ES-I3 (cell line): ENCODE data around the gene PODN.

Experiments
- H3K36me3 ChIP-seq: 2 replicates; pipeline ENCODE4 v1.6.1; 2013; ENCODE audit warnings: mild to moderate bottlenecking, low read length, control low read depth, moderate library complexity; ENCODE audit not compliant: insufficient read depth
- H3K4me1 ChIP-seq: 2 replicates; pipeline ENCODE4 v1.6.1; 2013; ENCODE audit warnings: mild to moderate bottlenecking, control low read depth, low read length; ENCODE audit not compliant: insufficient read depth
- H3K9ac ChIP-seq: 2 replicates; pipeline ENCODE4 v1.6.1; 2013; ENCODE audit warnings: low read depth, mild to moderate bottlenecking, low read length, moderate library complexity
- H3K9me3 ChIP-seq: 2 replicates; pipeline ENCODE4 v1.6.1; 2013; ENCODE audit warnings: mild to moderate bottlenecking, low read length, moderate library complexity; ENCODE audit not compliant: control insufficient read depth, insufficient read depth

The PODN gene

GRCh38 chr1:53083636-53084588 lies 21.9 kb downstream of the PODN start:
- Histone ChIP-seq H3K4me1 (peaks cover 5% of the 10 kb centered on the region; the same call in 1 of the 2 replicates), H3K9me3 (no peaks in the 10 kb centered on the region), H3K9ac (no peak overlapping the region), H3K36me3 (no peaks in the 10 kb centered on the region)

- H3K4me1 ChIP-seq = peaks cover 9% of the 10 kb centered on the region
- no peaks in the 10 kb centered on the region for H3K9me3 ChIP-seq
- no peak overlapping the region for H3K9ac ChIP-seq
- no peaks in the 10 kb centered on the region for H3K36me3 ChIP-seq
Observed at GRCh38 chr1:53084589-53084971, 22.6 kb downstream of the PODN start.

- H3K4me1 ChIP-seq = peaks cover 10% of the 10 kb centered on the region
- no peaks in the 10 kb centered on the region for H3K36me3 ChIP-seq
Observed at GRCh38 chr1:53085405-53085804, 23.4 kb downstream of the PODN start.

DNA sequence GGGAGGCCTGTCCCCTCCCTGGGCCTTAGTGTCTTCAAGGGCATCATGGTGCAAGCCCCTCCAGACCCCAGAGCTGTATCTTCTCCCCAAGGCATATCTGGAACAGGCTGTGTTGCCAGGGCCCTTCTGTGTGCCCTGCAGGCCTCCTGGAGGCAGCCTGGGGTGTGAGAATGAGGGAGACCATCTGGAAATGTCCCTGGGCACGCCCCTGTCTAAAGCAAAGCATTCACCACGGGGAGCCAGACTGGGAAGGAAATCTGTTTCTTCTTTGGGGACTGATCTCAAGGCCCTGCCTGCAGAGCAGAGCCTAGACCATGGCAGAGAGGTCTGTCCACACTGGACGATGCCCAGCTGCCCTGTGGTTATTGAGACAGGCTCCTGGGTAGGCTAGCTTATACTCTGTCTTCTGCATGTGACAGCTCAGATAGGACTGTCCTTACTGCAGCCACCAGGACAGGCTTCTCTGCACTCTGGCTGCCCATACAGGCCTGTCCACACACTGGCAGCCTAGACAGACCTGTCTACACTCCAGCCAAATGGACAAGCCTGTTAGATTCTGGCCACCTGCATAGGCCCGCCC lies 24.6 kb downstream of the PODN start:
- no peak overlapping the region for H3K9ac ChIP-seq
- peaks cover 10% of the 10 kb centered on the region for H3K4me1 ChIP-seq
- H3K9me3 ChIP-seq = no peaks in the 10 kb centered on the region
- no peaks in the 10 kb centered on the region for H3K36me3 ChIP-seq

More at GRCh38 chr1:53085405-53085804, 23.4 kb downstream of the PODN start:
- H3K9me3 ChIP-seq = no peaks in the 10 kb centered on the region
- no peak overlapping the region for H3K9ac ChIP-seq

DNA sequence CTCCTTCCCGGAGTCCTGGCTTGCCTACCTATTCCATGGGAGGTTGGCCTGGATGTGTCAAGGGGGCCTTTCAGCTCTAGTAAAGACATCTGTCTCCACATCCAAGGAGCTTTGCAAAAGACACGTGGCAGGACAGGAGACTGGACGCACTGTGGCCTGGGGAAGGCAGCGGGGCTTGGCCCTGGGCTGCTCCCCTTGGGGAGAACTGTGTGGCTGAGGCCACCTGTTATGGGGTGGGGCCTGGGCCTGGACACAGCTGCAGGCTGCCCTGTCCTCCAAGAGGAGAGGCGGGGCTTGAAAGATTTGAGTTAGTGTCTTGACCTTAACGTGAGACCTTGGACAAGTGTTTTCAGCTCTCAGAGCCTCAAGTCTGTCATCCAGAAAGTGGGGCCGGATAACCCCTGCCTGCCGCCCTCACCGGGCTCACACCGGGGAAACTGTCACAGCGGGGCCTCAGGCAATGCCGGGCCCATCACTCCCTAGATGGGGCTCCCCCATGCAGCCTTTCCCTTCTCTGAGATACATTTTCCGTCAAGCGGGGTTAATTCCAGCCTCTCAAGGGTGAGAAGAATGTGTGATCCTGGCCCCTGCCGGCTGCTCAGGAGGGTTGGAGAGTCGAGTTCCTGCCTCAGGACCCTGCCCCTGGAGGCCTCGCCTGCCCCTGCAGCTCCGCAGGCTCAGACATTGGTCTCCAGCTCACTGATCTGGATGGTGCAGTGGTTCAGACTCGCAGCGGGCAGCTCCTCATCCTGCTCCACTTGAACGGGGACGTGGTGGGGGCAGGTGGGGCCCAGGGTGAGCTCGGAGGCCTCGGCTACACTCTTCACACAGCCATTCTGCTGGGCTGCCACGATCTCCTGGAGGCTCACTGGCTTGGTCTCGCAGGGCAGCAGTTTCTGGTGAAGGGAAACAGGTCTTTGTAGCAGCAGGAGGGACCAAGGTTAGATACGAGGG lies 25.6 kb downstream of the PODN start:
- Histone ChIP-seq H3K4me1 (peaks cover 4% of the 10 kb centered on the region; the same call in 1 of the 2 replicates), H3K36me3 (no peaks in the 10 kb centered on the region), H3K9ac (no peak overlapping the region), H3K9me3 (no peaks in the 10 kb centered on the region)

DNA sequence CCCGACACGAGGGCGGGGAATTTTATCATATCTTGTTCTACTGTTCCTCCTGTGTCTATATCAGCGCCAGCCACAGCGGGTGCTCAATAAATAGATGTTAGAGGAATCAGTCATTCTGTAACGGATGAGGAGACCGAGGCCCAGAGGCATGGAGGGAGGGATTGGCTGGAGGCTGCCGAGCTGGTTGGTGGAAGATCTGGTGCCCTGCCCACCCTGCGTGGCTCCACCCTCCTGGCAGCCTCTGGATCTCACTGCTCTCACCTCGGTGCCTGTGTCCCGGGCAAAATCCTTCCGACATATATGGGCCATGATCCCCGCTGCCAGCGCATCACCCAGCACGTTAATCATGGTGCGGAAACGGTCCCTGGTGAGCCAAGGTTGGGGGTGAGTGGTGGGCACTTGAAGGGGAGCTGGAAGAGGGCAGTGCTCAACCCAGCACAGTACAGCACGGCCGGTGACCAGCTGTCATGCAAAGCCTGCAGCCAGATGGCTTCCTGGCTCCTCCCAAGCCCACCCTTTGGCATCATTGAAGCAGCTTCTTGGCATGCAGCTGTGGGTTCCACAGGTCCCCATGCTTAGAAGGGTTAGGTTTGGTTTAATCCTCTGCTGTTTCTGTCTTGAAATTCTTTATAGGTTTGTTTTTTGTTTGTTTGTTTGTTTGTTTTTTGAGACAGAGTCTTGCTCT lies 26.7 kb downstream of the PODN start:
- Histone ChIP-seq H3K9me3 (no peaks in the 10 kb centered on the region), H3K9ac (no peak overlapping the region), H3K36me3 (no peaks in the 10 kb centered on the region), H3K4me1 (peaks cover 4% of the 10 kb centered on the region; the same call in 1 of the 2 replicates)

- H3K4me1 ChIP-seq = peaks cover 4% of the 10 kb centered on the region; the same call in 1 of the 2 replicates
- H3K36me3 ChIP-seq = no peaks in the 10 kb centered on the region
- no peak overlapping the region for H3K9ac ChIP-seq
- H3K9me3 ChIP-seq = no peaks in the 10 kb centered on the region
Observed at GRCh38 chr1:53089478-53090226, 27.6 kb downstream of the PODN start.

DNA sequence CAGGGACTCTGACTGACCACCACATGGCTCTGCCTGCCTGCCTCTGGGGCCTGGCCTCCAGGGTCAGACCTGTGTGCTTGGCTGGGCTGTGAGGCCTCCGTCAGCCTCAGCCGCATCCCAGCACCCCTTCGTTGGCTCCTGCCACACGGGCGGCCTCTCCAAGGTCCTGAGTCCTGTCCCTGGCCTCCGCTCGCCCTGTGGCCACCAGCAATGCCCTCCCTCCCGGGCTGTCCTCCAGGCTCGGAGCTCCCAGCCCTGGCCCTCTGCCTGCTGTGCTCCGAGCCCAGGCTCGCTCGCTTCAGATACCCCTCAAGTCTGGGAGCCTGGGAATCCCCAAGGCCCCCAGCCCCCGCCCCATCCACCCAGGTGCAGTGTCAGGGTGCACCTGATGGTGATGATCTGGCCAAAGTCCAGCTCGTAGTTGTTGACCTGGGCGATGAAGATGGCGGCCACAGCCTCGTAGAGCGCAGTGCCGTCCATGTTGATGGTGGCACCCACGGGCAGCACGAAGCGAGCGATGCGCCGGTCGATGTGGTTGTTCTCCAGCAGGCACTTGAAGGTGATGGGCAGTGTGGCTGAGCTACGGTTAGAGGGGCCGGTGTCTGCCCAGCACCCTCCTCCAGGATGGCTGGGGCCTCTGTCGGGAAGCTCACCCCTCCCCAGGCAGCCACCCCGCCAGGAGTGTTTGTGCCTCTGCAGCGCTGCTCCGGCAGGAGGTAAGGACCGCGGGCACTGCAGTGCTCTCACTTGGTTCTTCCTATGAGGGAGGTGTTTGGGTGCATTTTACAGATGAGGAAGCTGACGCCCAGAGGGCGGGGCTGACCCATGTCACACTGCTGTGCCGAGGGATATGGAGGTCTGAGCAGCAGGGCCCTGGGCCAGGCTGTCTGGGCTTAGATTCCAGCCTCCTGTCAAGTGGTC lies 28.5 kb downstream of the PODN start:
- Histone ChIP-seq H3K36me3 (no peaks in the 10 kb centered on the region), H3K9me3 (no peaks in the 10 kb centered on the region), H3K4me1 (peaks cover 4% of the 10 kb centered on the region; the same call in 1 of the 2 replicates), H3K9ac (no peak overlapping the region)

- H3K4me1 ChIP-seq = peaks cover 4% of the 10 kb centered on the region; the same call in 1 of the 2 replicates
- no peaks in the 10 kb centered on the region for H3K36me3 ChIP-seq
- H3K9ac ChIP-seq = no peak overlapping the region
- no peaks in the 10 kb centered on the region for H3K9me3 ChIP-seq
Observed at GRCh38 chr1:53091841-53092645, 30.0 kb downstream of the PODN start.

DNA sequence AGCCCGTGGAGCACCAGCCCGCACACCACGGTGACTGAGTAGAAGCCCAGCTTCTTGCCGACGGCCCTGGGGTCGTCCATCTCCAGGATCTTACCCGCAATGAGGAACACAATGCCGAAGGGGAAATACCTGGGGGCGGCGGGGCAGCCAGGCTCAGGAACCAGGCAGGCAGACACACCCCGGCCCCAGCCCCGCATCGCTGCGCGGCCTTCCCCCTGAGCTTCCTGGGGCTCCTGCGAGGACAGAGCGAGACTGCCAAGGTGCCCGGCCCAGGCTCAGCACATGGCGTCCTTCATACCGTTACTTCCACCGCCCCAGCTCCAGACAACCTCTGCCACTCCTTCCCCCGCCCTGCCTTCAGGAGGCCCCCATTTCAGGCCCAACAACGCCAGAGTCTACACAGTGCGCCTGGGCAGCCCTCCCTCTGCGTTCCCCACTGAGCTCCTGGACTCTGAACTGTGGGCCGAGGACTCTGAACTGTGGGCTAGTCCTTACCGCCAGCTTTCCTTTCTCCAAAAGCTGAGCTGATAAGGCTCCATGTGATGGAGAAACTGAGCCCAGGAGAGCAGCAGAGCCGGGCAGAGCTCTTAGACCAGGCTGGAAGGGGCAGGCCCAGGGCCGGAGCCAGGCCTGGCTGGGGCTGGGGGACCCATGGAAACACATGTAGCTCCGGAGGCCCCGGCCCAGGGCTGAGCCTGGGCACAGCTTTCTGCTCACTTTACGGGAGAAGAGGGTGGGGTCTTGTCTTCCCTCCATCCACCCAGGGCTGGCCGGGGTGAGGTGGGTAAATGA lies 30.8 kb downstream of the PODN start:
- Histone ChIP-seq H3K9me3 (no peaks in the 10 kb centered on the region), H3K9ac (no peak overlapping the region), H3K36me3 (no peaks in the 10 kb centered on the region), H3K4me1 (peaks cover 4% of the 10 kb centered on the region; the same call in 1 of the 2 replicates)

DNA sequence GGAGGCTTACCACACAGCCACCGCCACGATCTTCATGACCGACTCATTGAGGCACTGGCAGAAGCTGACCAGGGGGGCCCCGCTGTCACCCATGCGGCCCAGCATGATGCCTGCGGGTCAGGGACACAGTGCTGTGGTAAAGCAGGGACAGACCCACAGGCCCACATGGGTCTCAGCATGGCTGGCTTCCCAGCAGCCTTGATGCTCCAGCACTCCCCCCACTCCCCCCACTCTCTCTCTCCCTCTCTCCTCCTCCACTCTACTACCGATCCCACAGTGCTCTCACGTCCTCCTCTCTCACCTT lies 31.4 kb downstream of the PODN start:
- Histone ChIP-seq H3K9ac (no peak overlapping the region), H3K36me3 (no peaks in the 10 kb centered on the region), H3K4me1 (peaks cover 4% of the 10 kb centered on the region; the same call in 1 of the 2 replicates), H3K9me3 (no peaks in the 10 kb centered on the region)
